HL-60/S4 treated with phorbol 12-myristate 13-acetate at 8.2 ng/mL for 4 days and 3 days (cell line): ENCODE results near the gene HLCS.

Experiments
- in situ Hi-C: fragments of 300-500 bp; cut with MboI; formaldehyde crosslinking; loops from 2 replicates; pipeline ENCODE4 v1.15.0; 2022; ENCODE audit warnings: low sequenced_read_pairs

The HLCS gene

GRCh38 chr21:36707763-36708285, 258.6 kb downstream of the HLCS start:
- in situ Hi-C loops = no loop called here

- in situ Hi-C loops = no loop called here
These were observed 259.3 kb downstream of the HLCS start for GRCh38 chr21:36706951-36707762.

DNA sequence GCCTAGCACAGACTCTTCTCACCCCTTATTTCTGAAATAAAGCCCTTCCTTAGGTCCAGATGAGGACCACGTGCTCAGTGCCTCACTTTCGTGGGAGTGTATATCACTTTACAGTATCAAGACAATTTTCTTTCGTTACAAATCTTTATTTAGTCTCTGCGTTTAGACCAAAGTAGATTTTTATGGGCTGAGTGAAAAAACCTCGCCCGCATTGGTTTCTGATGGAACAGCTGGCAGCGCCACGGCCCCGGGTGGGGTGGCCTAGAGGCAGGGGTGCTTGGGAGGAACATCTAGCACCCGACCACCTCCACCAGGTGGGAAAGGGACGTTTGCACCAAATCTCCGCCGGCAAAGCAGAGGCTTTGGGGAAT, 260.0 kb downstream of the HLCS start:
- in situ Hi-C loops = no loop called here

GRCh38 chr21:36705679-36706481, 260.6 kb downstream of the HLCS start:
- in situ Hi-C loops = no loop called here

GRCh38 chr21:36704958-36705678, 261.4 kb downstream of the HLCS start:
- in situ Hi-C loops = no loop called here

DNA sequence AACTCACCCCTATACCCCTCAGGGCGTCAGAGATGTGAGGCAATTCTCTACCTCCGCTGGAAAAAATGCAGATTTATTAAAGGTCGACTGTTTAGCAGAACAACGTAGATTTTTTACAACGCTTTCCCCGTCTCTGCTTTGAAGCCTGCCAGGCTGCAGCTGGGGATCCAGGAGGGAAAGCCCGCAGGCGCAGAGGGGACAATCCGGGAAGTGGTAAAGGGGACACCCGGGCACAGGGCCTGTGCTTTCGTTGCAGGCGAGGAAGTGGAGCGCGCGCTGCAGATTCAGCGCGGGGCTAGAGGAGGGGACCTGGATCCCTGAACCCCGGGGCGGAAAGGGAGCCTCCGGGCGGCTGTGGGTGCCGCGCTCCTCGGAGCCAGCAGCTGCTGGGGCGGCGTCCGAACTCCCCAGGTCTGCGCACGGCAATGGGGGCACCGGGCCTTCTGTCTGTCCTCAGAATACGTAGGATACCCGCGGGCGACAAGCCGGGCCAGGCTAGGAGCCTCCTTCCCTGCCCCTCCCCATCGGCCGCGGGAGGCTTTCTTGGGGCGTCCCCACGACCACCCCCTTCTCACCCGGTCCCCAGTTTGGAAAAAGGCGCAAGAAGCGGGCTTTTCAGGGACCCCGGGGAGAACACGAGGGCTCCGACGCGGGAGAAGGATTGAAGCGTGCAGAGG, 262.1 kb downstream of the HLCS start:
- in situ Hi-C loops = no loop called here

DNA sequence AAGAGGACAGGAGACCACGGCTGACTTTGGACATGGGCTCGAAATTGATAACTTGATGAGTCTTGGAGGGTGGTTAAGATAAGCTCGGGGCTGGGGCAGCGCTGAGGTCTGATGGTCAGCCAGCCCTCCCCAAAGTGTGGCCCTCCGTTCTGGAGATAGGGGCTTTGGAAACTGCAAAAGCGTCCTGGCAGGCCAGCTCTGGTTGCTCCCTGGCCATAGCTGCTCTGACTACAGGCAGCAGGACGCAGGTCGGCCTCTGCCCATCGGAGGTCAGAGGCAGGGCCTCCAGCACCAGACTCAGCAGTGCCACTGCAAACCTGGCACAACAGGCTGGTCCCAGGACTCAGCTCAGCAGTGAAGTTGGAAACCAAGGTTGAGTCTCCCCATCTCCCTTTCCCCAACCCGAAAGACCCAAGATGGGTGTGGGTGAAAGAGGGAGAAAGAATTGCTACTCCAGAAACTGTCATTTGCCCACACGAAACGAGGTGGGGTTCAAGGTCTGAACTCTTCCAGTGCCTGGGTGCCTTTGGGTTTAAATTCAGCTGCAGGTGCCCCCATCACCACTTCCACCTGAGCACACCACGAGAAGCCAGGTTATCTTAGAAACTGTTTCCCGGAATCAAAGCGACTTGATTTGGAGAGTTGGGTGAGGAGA, 262.7 kb downstream of the HLCS start:
- in situ Hi-C loops = no loop called here

- in situ Hi-C loops = no loop called here
These were observed 263.3 kb downstream of the HLCS start for GRCh38 chr21:36703123-36703522.

- in situ Hi-C loops = no loop called here
These were observed 263.9 kb downstream of the HLCS start for GRCh38 chr21:36702622-36702968.

DNA sequence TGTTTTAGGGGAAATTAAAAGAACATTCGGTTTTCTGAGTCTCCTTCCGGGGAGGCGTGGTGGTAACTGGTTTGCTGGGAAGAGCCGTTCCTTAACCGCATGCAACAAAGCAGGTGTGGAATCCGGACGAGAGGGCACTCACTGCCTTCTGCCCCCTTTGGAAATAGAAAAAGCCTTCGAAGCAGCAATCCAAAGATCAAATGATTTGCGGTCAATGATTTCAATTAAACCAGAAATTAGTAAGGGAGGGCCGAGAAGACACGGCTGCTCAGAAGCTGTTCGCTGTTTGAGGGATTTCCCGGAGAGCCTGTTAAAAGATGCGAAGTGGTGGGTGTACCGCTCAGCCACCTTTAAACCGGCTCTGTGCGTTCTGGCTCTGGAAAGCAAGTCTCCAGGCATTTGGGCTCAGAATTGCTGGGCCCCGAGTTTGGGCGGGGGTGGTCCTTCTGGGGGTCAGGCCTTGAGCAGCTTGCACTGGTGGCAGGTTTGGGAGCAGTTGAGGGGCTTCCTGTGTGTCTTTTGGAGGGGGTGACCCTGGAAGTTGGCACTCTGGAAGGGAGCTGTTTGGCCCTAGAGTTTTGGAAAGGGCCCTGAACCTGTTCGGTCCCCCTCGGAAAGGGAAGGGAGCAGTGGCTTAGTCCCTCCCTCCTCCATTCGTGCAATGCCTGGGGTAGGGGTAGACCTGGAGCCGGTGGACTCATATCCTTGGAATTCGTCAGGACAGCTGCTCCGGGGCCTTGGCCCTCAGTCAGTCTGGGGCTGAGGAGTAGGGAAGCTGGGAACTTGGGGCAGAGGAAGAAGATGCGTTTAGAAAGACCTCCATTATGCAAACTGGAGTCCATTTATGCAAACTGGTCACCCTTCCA, 264.5 kb downstream of the HLCS start:
- in situ Hi-C loops = no loop called here

GRCh38 chr21:36700971-36701755, 265.3 kb downstream of the HLCS start:
- in situ Hi-C loops = no loop called here
